Astrocyte (in vitro differentiated cells and primary cell): ENCODE results near the gene ABLIM2. TPM values are rescaled to one million over a fixed set of nuclear protein-coding genes. Genes with fewer than 3 reads are reported as not detected.

ENCODE experiments used
- DNase-seq: peaks from one replicate; pipeline ENCODE4 v3.0.0-alpha.2; 2010; ENCODE audit warnings: low read depth
- FAIRE-seq: peaks from 2 replicates; lab custom pipeline; 2011; peaks lifted over from hg19 to GRCh38; lab: Jason Lieb, UNC
- H2AFZ ChIP-seq: 2 replicates; pipeline ENCODE4 v1.6.0; 2012; ENCODE audit warnings: low read depth, low read length, inconsistent platforms
- H3K27ac ChIP-seq: 2 replicates; pipeline ENCODE4 v1.5.1; 2011; ENCODE audit warnings: low read depth, low read length, inconsistent platforms
- H3K27me3 ChIP-seq: 2 replicates; pipeline ENCODE4 v1.6.0; 2011; ENCODE audit warnings: low read length, inconsistent platforms; ENCODE audit not compliant: insufficient read depth
- H3K36me3 ChIP-seq: 2 replicates; pipeline ENCODE4 v1.5.1; 2011; ENCODE audit warnings: low read length, inconsistent platforms; ENCODE audit not compliant: insufficient read depth
- H3K4me1 ChIP-seq: 2 replicates; pipeline ENCODE4 v1.5.1; 2011; ENCODE audit warnings: low read length, inconsistent platforms; ENCODE audit not compliant: insufficient read depth
- H3K4me2 ChIP-seq: 2 replicates; pipeline ENCODE4 v1.6.0; 2012; ENCODE audit warnings: low read length, inconsistent platforms
- H3K4me3 ChIP-seq: 2 replicates; pipeline ENCODE4 v1.5.1; 2011; ENCODE audit warnings: low read depth, mild to moderate bottlenecking, low read length, inconsistent platforms; ENCODE audit not compliant: insufficient read depth
- H3K79me2 ChIP-seq: 2 replicates; pipeline ENCODE4 v1.6.0; 2012; ENCODE audit warnings: mild to moderate bottlenecking, low read length, inconsistent platforms; ENCODE audit not compliant: insufficient read depth
- H3K9ac ChIP-seq: 2 replicates; pipeline ENCODE4 v1.6.0; 2012; ENCODE audit warnings: mild to moderate bottlenecking, low read length, inconsistent platforms
- H3K9me3 ChIP-seq: 2 replicates; pipeline ENCODE4 v1.5.1; 2012; ENCODE audit warnings: low read depth, mild to moderate bottlenecking, low read length, inconsistent platforms; ENCODE audit not compliant: insufficient read depth
- H4K20me1 ChIP-seq: 2 replicates; pipeline ENCODE4 v1.6.0; 2012; ENCODE audit warnings: low read length, inconsistent platforms; ENCODE audit not compliant: insufficient read depth
- H3K27ac Mint-ChIP-seq: one replicate; pipeline ENCODE4 v1.8.0; 2021; ENCODE audit warnings: mild to moderate bottlenecking, mixed read lengths; ENCODE audit not compliant: unreplicated experiment
- H3K27me3 Mint-ChIP-seq: one replicate; pipeline ENCODE4 v1.8.0; 2021; ENCODE audit warnings: low read depth, mixed read lengths; ENCODE audit not compliant: unreplicated experiment
- H3K36me3 Mint-ChIP-seq: one replicate; pipeline ENCODE4 v1.8.0; 2021; ENCODE audit warnings: low read depth, mixed read lengths; ENCODE audit not compliant: unreplicated experiment
- H3K4me1 Mint-ChIP-seq: one replicate; pipeline ENCODE4 v1.8.0; 2021; ENCODE audit warnings: low read depth, mixed read lengths; ENCODE audit not compliant: unreplicated experiment
- H3K4me3 Mint-ChIP-seq: one replicate; pipeline ENCODE4 v1.8.0; 2021; ENCODE audit warnings: mild to moderate bottlenecking, moderate library complexity, mixed read lengths; ENCODE audit not compliant: unreplicated experiment
- H3K9me3 Mint-ChIP-seq: one replicate; pipeline ENCODE4 v1.8.0; 2021; ENCODE audit warnings: mild to moderate bottlenecking, mixed read lengths; ENCODE audit not compliant: unreplicated experiment
- CTCF ChIP-seq: IDR thresholded peaks from 2 replicates; pipeline ENCODE4 v1.5.1; 2011; ENCODE audit warnings: low read depth, mild to moderate bottlenecking, inconsistent platforms, low read length, moderate library complexity; ENCODE audit not compliant: insufficient read depth
- EZH2 ChIP-seq: IDR thresholded peaks from 2 replicates; pipeline ENCODE4 v1.6.1; 2012; ENCODE audit warnings: mild to moderate bottlenecking, low read length, inconsistent platforms; ENCODE audit not compliant: insufficient read depth
- total RNA-seq: library from RNA; stranded (reverse); gene quantifications from 2 replicates; pipeline ENCODE4 v1.2.1, GENCODE V29; 2021

The ABLIM2 gene
- total RNA-seq, 1 donor from 2014 or later: 0.50 TPM

GRCh38 chr4:7937006-7937405 is 221.6 kb downstream of the ABLIM2 start:
- no peak for DNase-seq
- Histone ChIP-seq H3K9ac (peak overlapping the region; percentile 98), H4K20me1 (peaks cover 68% of the 10 kb centered on the region), H2AFZ (no peak overlapping the region), H3K79me2 (peaks cover 77% of the 10 kb centered on the region), H3K4me3 (peak overlapping the region; percentile 78), H3K36me3 (peaks cover 6% of the 10 kb centered on the region), H3K27me3 (no peaks in the 10 kb centered on the region), H3K4me1 (peaks cover 37% of the 10 kb centered on the region), H3K4me2 (peak overlapping the region; percentile 99), H3K27ac (peak overlapping the region; percentile 2), H3K9me3 (no peaks in the 10 kb centered on the region)
- Mint-ChIP-seq H3K27ac (no peak overlapping the region), H3K9me3 (no peaks in the 10 kb centered on the region), H3K4me1 (peaks cover 46% of the 10 kb centered on the region), H3K36me3 (peaks cover 8% of the 10 kb centered on the region), H3K27me3 (no peaks in the 10 kb centered on the region), H3K4me3 (peak overlapping the region; percentile 98)
- FAIRE-seq: no peak
- no peak for TF ChIP-seq EZH2
- no peak for TF ChIP-seq CTCF

- TF ChIP-seq EZH2 (no peak), CTCF (no peak)
- H3K27ac Mint-ChIP-seq: no peak overlapping the region
- Histone ChIP-seq H3K79me2 (peaks cover 100% of the 10 kb centered on the region), H3K9ac (peak overlapping the region; percentile 26), H3K27me3 (no peaks in the 10 kb centered on the region), H3K36me3 (peaks cover 6% of the 10 kb centered on the region), H3K4me3 (no peak overlapping the region), H3K9me3 (no peaks in the 10 kb centered on the region), H4K20me1 (peaks cover 97% of the 10 kb centered on the region), H3K27ac (peak overlapping the region; percentile 33), H3K4me1 (peaks cover 41% of the 10 kb centered on the region), H3K4me2 (peak overlapping the region; percentile 53), H2AFZ (no peak overlapping the region)
- no peaks in the 10 kb centered on the region for H3K9me3 Mint-ChIP-seq
- H3K4me1 Mint-ChIP-seq: peaks cover 51% of the 10 kb centered on the region
- H3K4me3 Mint-ChIP-seq: peak overlapping the region; percentile 2
- DNase-seq (peak; percentile 67), FAIRE-seq (no peak)
- H3K36me3 Mint-ChIP-seq: peaks cover 8% of the 10 kb centered on the region
- no peaks in the 10 kb centered on the region for H3K27me3 Mint-ChIP-seq
Measured at GRCh38 chr4:7933651-7934510, 224.7 kb downstream of the ABLIM2 start.

- Histone ChIP-seq H3K27me3 (no peaks in the 10 kb centered on the region), H3K79me2 (peaks cover 99% of the 10 kb centered on the region), H3K4me3 (no peak overlapping the region), H3K9ac (no peak overlapping the region), H3K4me2 (no peak overlapping the region), H2AFZ (no peak overlapping the region), H3K36me3 (peaks cover 6% of the 10 kb centered on the region), H4K20me1 (peaks cover 99% of the 10 kb centered on the region), H3K9me3 (no peaks in the 10 kb centered on the region), H3K27ac (no peak overlapping the region), H3K4me1 (peaks cover 39% of the 10 kb centered on the region)
- H3K4me1 Mint-ChIP-seq: peaks cover 49% of the 10 kb centered on the region
- no peaks in the 10 kb centered on the region for H3K9me3 Mint-ChIP-seq
- no peaks in the 10 kb centered on the region for H3K27me3 Mint-ChIP-seq
- DNase-seq: no peak
- TF ChIP-seq EZH2 (no peak), CTCF (no peak)
- peaks cover 5% of the 10 kb centered on the region for H3K36me3 Mint-ChIP-seq
- H3K4me3 Mint-ChIP-seq: no peak overlapping the region
- FAIRE-seq: no peak
- H3K27ac Mint-ChIP-seq: no peak overlapping the region
Measured at GRCh38 chr4:7932287-7932686, 226.3 kb downstream of the ABLIM2 start.
